Measurements from ENCODE around the gene TPPP. TPM values are rescaled to one million over a fixed set of nuclear protein-coding genes. Genes with fewer than 3 reads are reported as not detected.

Gene TPPP
- total RNA-seq, 1 experiment from 2014 or later = 1.8 TPM

DNA sequence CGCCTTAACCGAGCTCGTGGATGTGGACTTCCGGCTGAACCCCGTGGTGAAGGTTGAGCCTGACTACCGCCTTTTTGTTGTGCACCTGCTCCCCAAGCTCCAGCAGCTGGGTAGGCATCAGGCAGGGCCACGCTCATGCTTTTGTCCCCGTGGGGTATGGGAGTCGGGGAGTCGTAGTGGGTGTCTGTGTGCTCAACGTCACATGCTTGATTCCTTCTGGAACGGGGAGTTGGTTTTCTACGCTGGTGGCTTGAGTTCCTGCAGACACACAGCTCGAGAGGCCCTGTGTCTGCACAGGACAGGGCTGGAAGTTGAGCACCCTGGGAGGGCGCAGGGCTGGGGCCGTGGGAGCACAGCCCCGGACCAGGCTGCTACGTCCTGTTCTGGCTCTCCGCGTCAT is 73.0 kb downstream of the TPPP start:
- DNase-seq (ENCODE audit: low spot score) (no peak), ATAC-seq (no peak)
- H3K4me1 Mint-ChIP-seq = no peaks in the 10 kb centered on the region; the same call in 1 of the 2 replicates
- TF ChIP-seq, protein P1, sequence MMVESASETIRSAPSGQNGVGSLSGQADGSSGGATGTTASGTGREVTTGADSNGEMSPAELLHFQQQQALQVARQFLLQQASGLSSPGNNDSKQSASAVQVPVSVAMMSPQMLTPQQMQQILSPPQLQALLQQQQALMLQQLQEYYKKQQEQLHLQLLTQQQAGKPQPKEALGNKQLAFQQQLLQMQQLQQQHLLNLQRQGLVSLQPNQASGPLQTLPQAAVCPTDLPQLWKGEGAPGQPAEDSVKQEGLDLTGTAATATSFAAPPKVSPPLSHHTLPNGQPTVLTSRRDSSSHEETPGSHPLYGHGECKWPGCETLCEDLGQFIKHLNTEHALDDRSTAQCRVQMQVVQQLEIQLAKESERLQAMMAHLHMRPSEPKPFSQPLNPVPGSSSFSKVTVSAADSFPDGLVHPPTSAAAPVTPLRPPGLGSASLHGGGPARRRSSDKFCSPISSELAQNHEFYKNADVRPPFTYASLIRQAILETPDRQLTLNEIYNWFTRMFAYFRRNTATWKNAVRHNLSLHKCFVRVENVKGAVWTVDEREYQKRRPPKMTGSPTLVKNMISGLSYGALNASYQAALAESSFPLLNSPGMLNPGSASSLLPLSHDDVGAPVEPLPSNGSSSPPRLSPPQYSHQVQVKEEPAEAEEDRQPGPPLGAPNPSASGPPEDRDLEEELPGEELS (CRISPR knock-in tag; IDR thresholded peaks at IDR 0.05) = no peak
- TF ChIP-seq ZNF263 (CRISPR knock-in tag; IDR thresholded peaks at IDR 0.05; ENCODE audit: low read depth) (no peak), TP53 (CRISPR knock-in tag; IDR thresholded peaks at IDR 0.05) (no peak), ETV6 (CRISPR knock-in tag; IDR thresholded peaks at IDR 0.05) (no peak), SMAD4 (CRISPR knock-in tag; IDR thresholded peaks at IDR 0.05) (no peak), RORB (CRISPR knock-in tag; IDR thresholded peaks at IDR 0.05) (no peak)
- TF ChIP-seq, protein P2, sequence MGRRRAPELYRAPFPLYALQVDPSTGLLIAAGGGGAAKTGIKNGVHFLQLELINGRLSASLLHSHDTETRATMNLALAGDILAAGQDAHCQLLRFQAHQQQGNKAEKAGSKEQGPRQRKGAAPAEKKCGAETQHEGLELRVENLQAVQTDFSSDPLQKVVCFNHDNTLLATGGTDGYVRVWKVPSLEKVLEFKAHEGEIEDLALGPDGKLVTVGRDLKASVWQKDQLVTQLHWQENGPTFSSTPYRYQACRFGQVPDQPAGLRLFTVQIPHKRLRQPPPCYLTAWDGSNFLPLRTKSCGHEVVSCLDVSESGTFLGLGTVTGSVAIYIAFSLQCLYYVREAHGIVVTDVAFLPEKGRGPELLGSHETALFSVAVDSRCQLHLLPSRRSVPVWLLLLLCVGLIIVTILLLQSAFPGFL (CRISPR knock-in tag; IDR thresholded peaks at IDR 0.05; ENCODE audit: borderline replicate concordance) = no peak
- TF ChIP-seq, protein P3, sequence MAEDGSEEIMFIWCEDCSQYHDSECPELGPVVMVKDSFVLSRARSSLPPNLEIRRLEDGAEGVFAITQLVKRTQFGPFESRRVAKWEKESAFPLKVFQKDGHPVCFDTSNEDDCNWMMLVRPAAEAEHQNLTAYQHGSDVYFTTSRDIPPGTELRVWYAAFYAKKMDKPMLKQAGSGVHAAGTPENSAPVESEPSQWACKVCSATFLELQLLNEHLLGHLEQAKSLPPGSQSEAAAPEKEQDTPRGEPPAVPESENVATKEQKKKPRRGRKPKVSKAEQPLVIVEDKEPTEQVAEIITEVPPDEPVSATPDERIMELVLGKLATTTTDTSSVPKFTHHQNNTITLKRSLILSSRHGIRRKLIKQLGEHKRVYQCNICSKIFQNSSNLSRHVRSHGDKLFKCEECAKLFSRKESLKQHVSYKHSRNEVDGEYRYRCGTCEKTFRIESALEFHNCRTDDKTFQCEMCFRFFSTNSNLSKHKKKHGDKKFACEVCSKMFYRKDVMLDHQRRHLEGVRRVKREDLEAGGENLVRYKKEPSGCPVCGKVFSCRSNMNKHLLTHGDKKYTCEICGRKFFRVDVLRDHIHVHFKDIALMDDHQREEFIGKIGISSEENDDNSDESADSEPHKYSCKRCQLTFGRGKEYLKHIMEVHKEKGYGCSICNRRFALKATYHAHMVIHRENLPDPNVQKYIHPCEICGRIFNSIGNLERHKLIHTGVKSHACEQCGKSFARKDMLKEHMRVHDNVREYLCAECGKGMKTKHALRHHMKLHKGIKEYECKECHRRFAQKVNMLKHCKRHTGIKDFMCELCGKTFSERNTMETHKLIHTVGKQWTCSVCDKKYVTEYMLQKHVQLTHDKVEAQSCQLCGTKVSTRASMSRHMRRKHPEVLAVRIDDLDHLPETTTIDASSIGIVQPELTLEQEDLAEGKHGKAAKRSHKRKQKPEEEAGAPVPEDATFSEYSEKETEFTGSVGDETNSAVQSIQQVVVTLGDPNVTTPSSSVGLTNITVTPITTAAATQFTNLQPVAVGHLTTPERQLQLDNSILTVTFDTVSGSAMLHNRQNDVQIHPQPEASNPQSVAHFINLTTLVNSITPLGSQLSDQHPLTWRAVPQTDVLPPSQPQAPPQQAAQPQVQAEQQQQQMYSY (CRISPR knock-in tag; IDR thresholded peaks at IDR 0.05) = no peak
- TF ChIP-seq, protein P4, sequence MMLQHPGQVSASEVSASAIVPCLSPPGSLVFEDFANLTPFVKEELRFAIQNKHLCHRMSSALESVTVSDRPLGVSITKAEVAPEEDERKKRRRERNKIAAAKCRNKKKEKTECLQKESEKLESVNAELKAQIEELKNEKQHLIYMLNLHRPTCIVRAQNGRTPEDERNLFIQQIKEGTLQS (CRISPR knock-in tag; conservative IDR thresholded peaks at IDR 0.05) = no peak
- TF ChIP-seq, protein P5, sequence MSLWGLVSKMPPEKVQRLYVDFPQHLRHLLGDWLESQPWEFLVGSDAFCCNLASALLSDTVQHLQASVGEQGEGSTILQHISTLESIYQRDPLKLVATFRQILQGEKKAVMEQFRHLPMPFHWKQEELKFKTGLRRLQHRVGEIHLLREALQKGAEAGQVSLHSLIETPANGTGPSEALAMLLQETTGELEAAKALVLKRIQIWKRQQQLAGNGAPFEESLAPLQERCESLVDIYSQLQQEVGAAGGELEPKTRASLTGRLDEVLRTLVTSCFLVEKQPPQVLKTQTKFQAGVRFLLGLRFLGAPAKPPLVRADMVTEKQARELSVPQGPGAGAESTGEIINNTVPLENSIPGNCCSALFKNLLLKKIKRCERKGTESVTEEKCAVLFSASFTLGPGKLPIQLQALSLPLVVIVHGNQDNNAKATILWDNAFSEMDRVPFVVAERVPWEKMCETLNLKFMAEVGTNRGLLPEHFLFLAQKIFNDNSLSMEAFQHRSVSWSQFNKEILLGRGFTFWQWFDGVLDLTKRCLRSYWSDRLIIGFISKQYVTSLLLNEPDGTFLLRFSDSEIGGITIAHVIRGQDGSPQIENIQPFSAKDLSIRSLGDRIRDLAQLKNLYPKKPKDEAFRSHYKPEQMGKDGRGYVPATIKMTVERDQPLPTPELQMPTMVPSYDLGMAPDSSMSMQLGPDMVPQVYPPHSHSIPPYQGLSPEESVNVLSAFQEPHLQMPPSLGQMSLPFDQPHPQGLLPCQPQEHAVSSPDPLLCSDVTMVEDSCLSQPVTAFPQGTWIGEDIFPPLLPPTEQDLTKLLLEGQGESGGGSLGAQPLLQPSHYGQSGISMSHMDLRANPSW (CRISPR knock-in tag; conservative IDR thresholded peaks at IDR 0.05; ENCODE audit: low read depth) = no peak
- TF ChIP-seq, protein P6, sequence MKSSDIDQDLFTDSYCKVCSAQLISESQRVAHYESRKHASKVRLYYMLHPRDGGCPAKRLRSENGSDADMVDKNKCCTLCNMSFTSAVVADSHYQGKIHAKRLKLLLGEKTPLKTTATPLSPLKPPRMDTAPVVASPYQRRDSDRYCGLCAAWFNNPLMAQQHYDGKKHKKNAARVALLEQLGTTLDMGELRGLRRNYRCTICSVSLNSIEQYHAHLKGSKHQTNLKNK (CRISPR knock-in tag; IDR thresholded peaks at IDR 0.05) = no peak
- POLR2A ChIA-PET = no interaction called here
- peaks cover 5% of the 10 kb centered on the region; the same call in 1 of the 2 replicates for H3K9me3 Mint-ChIP-seq
- no peak overlapping the region for H3K4me3 Mint-ChIP-seq
- H3K36me3 Mint-ChIP-seq = peaks cover 57% of the 10 kb centered on the region
- no peaks in the 10 kb centered on the region for H3K27me3 Mint-ChIP-seq (ENCODE audit: low read depth)
- CTCF ChIA-PET = no interaction called here
- H3K27ac Mint-ChIP-seq = no peak overlapping the region

DNA sequence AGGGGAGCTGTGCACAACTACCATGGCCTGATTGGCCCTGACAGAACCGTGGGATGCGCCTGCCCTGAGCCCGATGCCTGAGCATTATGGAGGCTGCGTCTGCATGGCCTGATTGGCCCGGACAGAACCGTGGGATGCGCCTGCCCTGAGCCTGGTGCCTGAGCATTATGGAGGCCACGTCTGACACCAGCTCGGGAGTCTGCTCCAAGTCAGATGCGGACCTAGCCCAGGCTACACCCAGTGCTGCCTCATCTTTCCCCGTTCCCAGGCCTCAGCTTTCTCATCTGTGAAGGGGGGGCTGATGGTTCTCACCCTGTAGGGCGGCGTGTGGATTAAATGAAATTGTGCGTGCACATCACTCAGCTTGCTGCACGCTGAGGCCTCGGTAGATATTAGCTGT is 73.7 kb downstream of the TPPP start:
- Mint-ChIP-seq H3K4me3 (no peak overlapping the region), H3K36me3 (peaks cover 59% of the 10 kb centered on the region), H3K4me1 (peaks cover 5% of the 10 kb centered on the region), H3K27me3 (ENCODE audit: low read depth) (no peaks in the 10 kb centered on the region), H3K9me3 (peaks cover 5% of the 10 kb centered on the region; the same call in 1 of the 2 replicates), H3K27ac (no peak overlapping the region)
- ATAC-seq = no peak
- ChIA-PET POLR2A (no interaction called here), CTCF (no interaction called here)
- DNase-seq (ENCODE audit: low spot score) = no peak
- no peak for TF ChIP-seq ZNF138 (CRISPR knock-in tag; conservative IDR thresholded peaks at IDR 0.05)
- TF ChIP-seq, protein P7, sequence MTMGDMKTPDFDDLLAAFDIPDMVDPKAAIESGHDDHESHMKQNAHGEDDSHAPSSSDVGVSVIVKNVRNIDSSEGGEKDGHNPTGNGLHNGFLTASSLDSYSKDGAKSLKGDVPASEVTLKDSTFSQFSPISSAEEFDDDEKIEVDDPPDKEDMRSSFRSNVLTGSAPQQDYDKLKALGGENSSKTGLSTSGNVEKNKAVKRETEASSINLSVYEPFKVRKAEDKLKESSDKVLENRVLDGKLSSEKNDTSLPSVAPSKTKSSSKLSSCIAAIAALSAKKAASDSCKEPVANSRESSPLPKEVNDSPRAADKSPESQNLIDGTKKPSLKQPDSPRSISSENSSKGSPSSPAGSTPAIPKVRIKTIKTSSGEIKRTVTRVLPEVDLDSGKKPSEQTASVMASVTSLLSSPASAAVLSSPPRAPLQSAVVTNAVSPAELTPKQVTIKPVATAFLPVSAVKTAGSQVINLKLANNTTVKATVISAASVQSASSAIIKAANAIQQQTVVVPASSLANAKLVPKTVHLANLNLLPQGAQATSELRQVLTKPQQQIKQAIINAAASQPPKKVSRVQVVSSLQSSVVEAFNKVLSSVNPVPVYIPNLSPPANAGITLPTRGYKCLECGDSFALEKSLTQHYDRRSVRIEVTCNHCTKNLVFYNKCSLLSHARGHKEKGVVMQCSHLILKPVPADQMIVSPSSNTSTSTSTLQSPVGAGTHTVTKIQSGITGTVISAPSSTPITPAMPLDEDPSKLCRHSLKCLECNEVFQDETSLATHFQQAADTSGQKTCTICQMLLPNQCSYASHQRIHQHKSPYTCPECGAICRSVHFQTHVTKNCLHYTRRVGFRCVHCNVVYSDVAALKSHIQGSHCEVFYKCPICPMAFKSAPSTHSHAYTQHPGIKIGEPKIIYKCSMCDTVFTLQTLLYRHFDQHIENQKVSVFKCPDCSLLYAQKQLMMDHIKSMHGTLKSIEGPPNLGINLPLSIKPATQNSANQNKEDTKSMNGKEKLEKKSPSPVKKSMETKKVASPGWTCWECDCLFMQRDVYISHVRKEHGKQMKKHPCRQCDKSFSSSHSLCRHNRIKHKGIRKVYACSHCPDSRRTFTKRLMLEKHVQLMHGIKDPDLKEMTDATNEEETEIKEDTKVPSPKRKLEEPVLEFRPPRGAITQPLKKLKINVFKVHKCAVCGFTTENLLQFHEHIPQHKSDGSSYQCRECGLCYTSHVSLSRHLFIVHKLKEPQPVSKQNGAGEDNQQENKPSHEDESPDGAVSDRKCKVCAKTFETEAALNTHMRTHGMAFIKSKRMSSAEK (CRISPR knock-in tag; IDR thresholded peaks at IDR 0.05; ENCODE audit: borderline replicate concordance) = no peak
- TF ChIP-seq, protein P8, sequence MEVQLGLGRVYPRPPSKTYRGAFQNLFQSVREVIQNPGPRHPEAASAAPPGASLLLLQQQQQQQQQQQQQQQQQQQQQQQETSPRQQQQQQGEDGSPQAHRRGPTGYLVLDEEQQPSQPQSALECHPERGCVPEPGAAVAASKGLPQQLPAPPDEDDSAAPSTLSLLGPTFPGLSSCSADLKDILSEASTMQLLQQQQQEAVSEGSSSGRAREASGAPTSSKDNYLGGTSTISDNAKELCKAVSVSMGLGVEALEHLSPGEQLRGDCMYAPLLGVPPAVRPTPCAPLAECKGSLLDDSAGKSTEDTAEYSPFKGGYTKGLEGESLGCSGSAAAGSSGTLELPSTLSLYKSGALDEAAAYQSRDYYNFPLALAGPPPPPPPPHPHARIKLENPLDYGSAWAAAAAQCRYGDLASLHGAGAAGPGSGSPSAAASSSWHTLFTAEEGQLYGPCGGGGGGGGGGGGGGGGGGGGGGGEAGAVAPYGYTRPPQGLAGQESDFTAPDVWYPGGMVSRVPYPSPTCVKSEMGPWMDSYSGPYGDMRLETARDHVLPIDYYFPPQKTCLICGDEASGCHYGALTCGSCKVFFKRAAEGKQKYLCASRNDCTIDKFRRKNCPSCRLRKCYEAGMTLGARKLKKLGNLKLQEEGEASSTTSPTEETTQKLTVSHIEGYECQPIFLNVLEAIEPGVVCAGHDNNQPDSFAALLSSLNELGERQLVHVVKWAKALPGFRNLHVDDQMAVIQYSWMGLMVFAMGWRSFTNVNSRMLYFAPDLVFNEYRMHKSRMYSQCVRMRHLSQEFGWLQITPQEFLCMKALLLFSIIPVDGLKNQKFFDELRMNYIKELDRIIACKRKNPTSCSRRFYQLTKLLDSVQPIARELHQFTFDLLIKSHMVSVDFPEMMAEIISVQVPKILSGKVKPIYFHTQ (CRISPR knock-in tag; IDR thresholded peaks at IDR 0.05) = no peak
- TF ChIP-seq, protein P9, sequence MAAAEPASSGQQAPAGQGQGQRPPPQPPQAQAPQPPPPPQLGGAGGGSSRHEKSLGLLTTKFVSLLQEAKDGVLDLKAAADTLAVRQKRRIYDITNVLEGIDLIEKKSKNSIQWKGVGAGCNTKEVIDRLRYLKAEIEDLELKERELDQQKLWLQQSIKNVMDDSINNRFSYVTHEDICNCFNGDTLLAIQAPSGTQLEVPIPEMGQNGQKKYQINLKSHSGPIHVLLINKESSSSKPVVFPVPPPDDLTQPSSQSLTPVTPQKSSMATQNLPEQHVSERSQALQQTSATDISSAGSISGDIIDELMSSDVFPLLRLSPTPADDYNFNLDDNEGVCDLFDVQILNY (CRISPR knock-in tag; IDR thresholded peaks at IDR 0.05) = no peak
- no peak for TF ChIP-seq SMAD4 (CRISPR knock-in tag; IDR thresholded peaks at IDR 0.05)
